Esophagus mucosa (tissue), 1 donor: ENCODE results near the gene MBD3L5. TPM values are rescaled to one million over a fixed set of nuclear protein-coding genes. Genes with fewer than 3 reads are reported as not detected.
"Not testable (repeated sequence)": the region's sequence is repeated elsewhere in the genome, so short reads cannot be mapped to it uniquely, and the experiment has no call there.

Experiments used
- ATAC-seq: fragments of 200-7000 bp; cut with Tn5 transposase; one replicate; pipeline ENCODE4 v1.9.1; 2020
- total RNA-seq: library from RNA; stranded (reverse); gene quantifications from one replicate; pipeline ENCODE4 v1.2.4, GENCODE V29; 2023
- donor health status: DM: yes; HTN: yes; CAD: no.

Gene MBD3L5
- total RNA-seq, 1 donor from 2014 or later = not detected

GRCh38 chr19:7054635-7055368 is 24.4 kb downstream of the MBD3L5 start:
- ATAC-seq = not testable (repeated sequence)

- ATAC-seq = not testable (repeated sequence)
These were observed 25.3 kb downstream of the MBD3L5 start for GRCh38 chr19:7055679-7056078.

- ATAC-seq = not testable (repeated sequence)
These were observed 26.0 kb downstream of the MBD3L5 start for GRCh38 chr19:7056371-7056770.

GRCh38 chr19:7058576-7058975 is 28.2 kb downstream of the MBD3L5 start, which contains the start of gene MBD3L3:
MBD3L3 (minus strand) TSS chr19:7058676; CDS start chr19:7058605, 71 bp downstream.
- not testable (repeated sequence) for ATAC-seq

GRCh38 chr19:7059977-7060376 is 29.6 kb downstream of the MBD3L5 start:
- not testable (repeated sequence) for ATAC-seq

GRCh38 chr19:7063339-7063738 is 33.0 kb downstream of the MBD3L5 start:
- no peak for ATAC-seq

GRCh38 chr19:7063764-7064418 is 33.5 kb downstream of the MBD3L5 start:
- no peak for ATAC-seq

GRCh38 chr19:7067122-7067521 is 36.7 kb downstream of the MBD3L5 start:
- not testable (repeated sequence) for ATAC-seq

GRCh38 chr19:7067716-7068115 is 37.3 kb downstream of the MBD3L5 start:
- ATAC-seq = no peak

- no peak for ATAC-seq
These were observed 38.2 kb downstream of the MBD3L5 start for GRCh38 chr19:7068599-7068998.

- ATAC-seq = peak; percentile 100
These were observed 38.9 kb downstream of the MBD3L5 start, which contains the start of gene ZNF557 for GRCh38 chr19:7069042-7069903. ZNF557 (plus strand) TSS chr19:7069703; CDS start chr19:7075075, 5,372 bp downstream.

- peak; percentile 12 for ATAC-seq
These were observed 39.5 kb downstream of the MBD3L5 start for GRCh38 chr19:7069904-7070226.

- no peak for ATAC-seq
These were observed 42.2 kb downstream of the MBD3L5 start for GRCh38 chr19:7072541-7072940.

- ATAC-seq = no peak
These were observed 44.4 kb downstream of the MBD3L5 start for GRCh38 chr19:7074705-7075282.

- no peak for ATAC-seq
These were observed 45.8 kb downstream of the MBD3L5 start for GRCh38 chr19:7076151-7076550.

GRCh38 chr19:7078008-7078407 is 47.6 kb downstream of the MBD3L5 start:
- no peak for ATAC-seq

Other genes starting within 250 kb of the MBD3L5 start
- not detected for gene ADGRE1, start 143.0 kb upstream of the MBD3L5 start, total RNA-seq
- gene MBD3L2B, start 9.1 kb upstream of the MBD3L5 start, total RNA-seq = not detected
- gene MBD3L4, start 9.6 kb downstream of the MBD3L5 start, total RNA-seq = not detected
- not detected for gene MBD3L2, start 18.7 kb downstream of the MBD3L5 start, total RNA-seq
- gene MBD3L3, start 28.1 kb downstream of the MBD3L5 start, total RNA-seq = not detected
- gene ZNF557, start 39.1 kb downstream of the MBD3L5 start, total RNA-seq = 4.4 TPM